Stimulated activated CD4-positive, alpha-beta T cell treated with anti-CD3 and anti-CD28 coated beads, Interleukin-1b, Interleukin-23, amount 100 ng/mL, for 1 hour (primary cell): Measurements from ENCODE around the gene ADAMTS17.

Source experiments
- DNase-seq, 2 donors: peaks; one replicate each; pipeline ENCODE4 v3.0.0-alpha.2; 2020; ENCODE audit warnings: low read depth in 2 of 2

The ADAMTS17 gene

GRCh38 chr15:100309109-100310040 lies 32.4 kb downstream of the ADAMTS17 start:
- no peak for DNase-seq

GRCh38 chr15:100308608-100309007 lies 33.2 kb downstream of the ADAMTS17 start:
- DNase-seq, result no peak

DNA sequence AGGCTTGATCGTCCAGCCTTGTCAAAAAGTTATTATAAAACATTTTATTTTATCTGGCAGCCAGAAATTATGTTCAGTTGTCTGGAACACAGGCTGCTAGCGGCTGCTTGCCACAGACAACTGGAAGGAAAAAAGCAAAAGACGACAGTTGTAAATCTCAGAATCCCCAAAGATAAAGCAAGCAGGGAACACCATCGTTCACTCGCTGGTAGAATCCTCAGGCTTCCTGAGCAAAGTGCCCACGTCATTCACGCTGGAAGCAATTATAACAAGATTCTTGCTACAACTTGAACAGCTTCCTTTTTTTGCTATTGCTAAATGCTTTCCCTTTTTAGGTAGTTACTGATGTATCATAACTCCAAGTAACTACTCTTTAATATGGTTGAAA lies 33.6 kb downstream of the ADAMTS17 start:
- no peak for DNase-seq

DNA sequence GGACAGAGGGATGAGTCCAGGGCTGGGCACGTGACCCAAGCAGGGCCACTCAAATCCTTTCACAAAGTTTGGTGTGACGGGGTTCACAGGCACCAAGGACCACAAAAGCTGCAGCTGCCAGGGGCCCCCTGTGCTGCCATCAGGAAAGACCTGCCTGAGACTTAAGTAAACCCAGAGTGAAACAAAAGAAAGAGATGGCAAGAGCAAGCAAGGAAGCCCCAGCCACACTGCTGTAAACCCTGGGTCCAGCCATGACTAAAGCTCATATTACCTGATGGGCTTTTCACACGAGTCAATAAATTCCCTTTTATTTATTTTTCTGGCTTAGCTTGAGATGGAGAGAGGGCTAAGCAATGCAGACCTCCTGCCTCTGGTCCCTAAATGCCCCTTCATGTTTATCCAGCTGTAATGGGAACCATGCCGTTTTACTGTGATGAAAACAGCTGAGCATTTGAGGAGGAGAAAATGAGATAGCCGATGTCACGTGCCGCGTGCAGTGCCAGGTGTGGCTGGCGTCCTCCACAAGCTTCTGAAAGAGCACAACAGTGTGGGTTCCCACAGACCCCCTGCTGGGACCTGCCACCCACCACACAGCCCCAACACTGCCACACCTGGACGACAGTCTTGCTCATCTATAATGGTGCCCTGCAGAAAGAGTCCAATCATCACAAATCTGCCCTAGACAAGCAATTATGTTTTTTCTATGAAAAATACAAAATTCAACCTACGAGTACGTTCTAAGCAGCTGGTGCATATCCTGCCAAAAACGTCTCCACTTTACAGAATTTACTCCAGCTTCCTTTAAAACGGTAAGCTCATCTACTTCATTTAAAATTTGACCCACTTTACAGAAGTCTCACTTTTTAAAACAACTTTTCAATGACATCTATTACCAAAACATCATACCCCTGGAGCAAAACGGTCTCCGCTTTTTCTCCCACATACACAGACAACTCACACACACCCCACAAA lies 34.2 kb downstream of the ADAMTS17 start:
- no peak for DNase-seq

- no peak for DNase-seq
These were observed 35.7 kb downstream of the ADAMTS17 start for GRCh38 chr15:100306098-100306497.

- DNase-seq, result no peak
These were observed 39.8 kb downstream of the ADAMTS17 start for GRCh38 chr15:100301910-100302431.

DNA sequence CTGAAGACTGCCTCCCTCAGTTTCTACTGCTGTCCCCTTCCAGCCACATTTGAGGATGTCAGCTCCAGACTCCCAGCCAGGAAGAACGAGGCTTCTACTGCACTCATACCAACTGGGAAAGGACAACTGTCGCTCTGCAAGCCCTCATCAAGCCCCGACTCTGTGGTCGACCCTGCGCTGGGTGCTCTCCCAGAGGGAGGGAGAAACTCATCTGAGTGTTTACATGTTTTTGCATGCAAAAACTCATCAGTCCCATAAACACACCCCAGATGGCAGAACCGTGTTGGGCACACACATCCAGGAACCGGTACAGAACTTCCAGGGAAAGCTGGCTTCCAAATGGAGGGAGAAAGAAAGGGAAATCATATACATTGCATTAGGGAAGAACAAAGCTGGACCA lies 43.5 kb downstream of the ADAMTS17 start:
- no peak for DNase-seq

DNA sequence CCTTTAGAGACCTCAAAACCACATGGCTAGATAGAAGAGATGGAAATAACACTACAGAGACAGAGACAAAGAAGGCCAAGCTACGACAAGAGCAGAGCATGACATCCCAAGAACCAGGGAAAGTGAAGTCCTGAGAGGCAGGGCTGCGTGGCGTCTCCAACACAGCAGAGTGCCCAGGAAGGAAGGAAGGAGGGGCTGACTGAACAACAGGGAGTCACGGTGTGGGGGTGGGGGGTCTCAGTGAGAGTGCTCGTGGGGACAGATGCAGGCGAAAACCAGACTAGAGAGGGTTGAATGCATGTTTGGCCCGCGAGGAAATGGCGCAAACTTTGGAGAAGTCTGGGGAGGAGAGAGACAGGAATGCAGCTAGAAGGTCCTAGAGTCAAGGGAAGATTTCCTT lies 44.0 kb downstream of the ADAMTS17 start:
- DNase-seq, result no peak

GRCh38 chr15:100295939-100296565 lies 45.7 kb downstream of the ADAMTS17 start:
- no peak for DNase-seq

- no peak for DNase-seq
These were observed 49.8 kb downstream of the ADAMTS17 start for GRCh38 chr15:100292010-100292409.

DNA sequence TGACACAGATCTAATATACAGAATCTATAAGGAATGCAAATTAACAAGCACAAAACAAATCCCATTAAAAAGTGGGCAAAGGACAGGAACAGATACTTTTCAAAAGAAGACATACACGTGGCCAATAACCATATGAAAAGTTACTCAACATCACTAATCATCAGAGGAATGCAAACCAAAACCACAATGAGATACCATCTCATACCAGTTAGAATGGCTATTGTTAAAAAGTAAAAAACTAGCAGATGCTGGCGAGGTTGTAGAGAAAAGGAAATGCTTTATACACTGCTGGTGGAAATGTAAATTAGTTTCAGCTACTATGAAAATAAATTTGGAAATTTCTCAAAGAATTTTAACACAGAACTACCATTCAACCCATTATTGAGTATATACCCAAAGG lies 50.7 kb downstream of the ADAMTS17 start:
- DNase-seq, result no peak

- DNase-seq, result no peak
These were observed 56.0 kb downstream of the ADAMTS17 start for GRCh38 chr15:100285641-100286295.

- no peak for DNase-seq
These were observed 57.1 kb downstream of the ADAMTS17 start for GRCh38 chr15:100284701-100285100.

GRCh38 chr15:100284191-100284590 lies 57.6 kb downstream of the ADAMTS17 start:
- no peak for DNase-seq

DNA sequence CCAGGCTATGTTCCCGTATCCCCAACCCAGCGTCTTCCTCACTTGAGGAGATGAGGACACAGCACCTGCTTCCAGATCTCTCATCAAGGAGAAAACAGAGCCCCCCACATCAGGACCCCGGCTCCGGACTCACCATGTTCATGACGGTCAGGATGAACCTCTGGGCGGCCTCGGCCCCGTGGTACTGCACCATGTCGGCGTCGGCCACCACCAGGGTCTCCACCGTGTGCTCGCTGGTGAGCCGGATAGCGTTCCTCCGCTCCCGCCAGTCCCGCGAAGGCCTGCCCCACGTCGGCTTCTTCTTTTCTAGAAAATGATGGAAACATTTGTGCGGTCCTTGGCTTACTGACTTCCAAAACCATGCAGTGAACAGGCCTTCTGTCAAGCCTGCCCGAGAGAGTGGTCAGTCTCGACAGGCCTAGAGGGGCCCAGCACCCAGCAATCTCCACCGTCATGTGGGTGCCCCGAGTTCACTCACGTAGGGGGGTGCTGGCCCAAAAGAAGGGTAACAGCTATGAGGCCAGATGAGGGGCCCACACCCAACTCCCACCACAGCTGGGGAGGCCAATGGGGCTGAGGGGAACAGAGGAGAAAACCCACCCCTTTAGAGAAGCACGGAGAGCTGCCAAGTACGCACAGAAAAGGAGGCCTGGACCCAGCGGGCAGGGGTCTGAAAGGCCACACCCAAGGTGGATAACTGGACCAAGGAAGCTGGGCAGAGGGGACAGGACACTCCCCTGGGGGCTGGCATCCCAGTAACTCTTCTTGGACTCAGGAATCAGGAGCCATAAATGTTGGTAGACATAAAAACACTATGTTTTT lies 60.5 kb downstream of the ADAMTS17 start:
- no peak for DNase-seq

- DNase-seq, result no peak
These were observed 61.9 kb downstream of the ADAMTS17 start for GRCh38 chr15:100279849-100280248.

GRCh38 chr15:100279446-100279845 lies 62.3 kb downstream of the ADAMTS17 start:
- DNase-seq, result no peak

GRCh38 chr15:100278596-100279380 lies 63.0 kb downstream of the ADAMTS17 start:
- no peak for DNase-seq

GRCh38 chr15:100277087-100277855 lies 64.5 kb downstream of the ADAMTS17 start:
- DNase-seq, result no peak
